H54 (cell line): ENCODE data around the gene FBLN2.

ENCODE experiments used
- DNase-seq: peaks from one replicate; pipeline ENCODE4 v3.0.0; 2011; ENCODE audit warnings: low spot score, mixed read lengths; ENCODE audit not compliant: insufficient read length
- FAIRE-seq: peaks from 3 replicates; lab custom pipeline; 2011; peaks lifted over from hg19 to GRCh38; lab: Jason Lieb, UNC
- POLR2A ChIP-seq: IDR thresholded peaks from 2 replicates; pipeline ENCODE4 v1.6.1; 2011; ENCODE audit warnings: low read depth, mild to moderate bottlenecking, low read length

FBLN2 gene

DNA sequence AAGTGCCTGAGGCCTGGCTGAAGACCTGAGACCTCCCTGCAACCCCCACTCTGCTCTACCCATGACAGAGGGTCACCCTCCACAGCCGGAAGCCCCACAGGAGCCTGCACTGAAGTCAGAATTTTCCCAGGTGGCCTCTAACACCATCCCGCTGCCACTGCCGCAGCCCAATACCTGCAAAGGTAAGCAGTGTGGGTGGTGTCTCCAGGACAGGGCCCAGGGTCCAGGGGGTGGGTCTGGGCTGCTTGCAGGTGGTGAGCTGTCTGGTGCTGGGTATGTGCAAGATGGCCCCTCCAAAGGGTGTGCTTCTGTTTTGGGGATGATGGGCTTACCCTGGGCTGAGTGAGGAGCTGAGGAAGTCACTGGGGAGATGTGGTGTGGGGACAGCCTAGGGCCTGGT lies 69.9 kb downstream of the FBLN2 start:
- FAIRE-seq (no peak), DNase-seq (no peak)
- no peak for TF ChIP-seq POLR2A

DNA sequence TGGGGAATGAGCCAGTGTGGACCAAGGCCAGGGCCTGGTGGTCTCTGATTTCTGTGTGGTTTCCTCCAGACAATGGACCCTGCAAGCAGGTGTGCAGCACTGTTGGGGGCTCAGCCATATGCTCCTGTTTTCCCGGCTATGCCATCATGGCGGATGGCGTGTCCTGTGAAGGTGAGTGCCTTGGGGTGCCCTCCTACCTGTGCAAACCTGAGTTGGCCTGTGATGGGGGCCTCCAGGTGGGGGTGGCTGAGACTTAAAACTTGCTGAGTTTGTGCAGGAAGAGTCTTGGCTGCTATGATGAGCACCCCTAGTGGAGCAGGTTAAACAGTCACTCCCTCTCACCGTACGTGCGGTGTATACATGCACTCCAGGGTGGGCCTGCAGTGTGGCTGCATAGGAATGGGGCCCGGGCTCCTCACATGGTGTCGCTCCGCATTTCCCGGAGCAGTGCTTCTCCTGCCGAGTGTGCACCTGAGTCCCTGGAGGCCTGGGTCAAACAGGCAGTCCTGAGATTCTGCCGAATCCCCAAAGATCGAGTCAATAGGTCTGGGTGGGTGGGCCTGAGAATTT lies 70.8 kb downstream of the FBLN2 start:
- FAIRE-seq: no peak
- no peak for DNase-seq
- TF ChIP-seq POLR2A: no peak

DNA sequence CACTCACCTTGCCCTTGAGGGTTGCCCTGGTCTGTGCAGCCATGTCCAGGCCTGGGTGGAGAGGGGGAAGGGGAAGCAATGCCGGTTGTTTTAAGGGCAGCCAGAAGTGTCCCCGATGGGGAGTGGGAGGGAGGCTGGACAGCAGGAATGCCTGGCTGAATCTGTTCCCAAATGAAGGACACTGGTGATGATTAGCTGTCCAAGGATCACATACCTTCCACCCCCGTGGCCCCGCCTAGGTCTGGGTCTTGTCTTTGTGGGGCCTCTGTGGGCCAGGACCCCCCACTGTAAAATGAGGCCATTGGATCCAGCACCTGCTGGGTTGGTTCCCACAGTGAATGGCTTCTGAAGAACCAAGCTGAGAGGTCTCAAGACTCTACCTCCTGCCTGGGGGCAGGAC lies 71.4 kb downstream of the FBLN2 start:
- no peak for TF ChIP-seq POLR2A
- FAIRE-seq (no peak), DNase-seq (no peak)

DNA sequence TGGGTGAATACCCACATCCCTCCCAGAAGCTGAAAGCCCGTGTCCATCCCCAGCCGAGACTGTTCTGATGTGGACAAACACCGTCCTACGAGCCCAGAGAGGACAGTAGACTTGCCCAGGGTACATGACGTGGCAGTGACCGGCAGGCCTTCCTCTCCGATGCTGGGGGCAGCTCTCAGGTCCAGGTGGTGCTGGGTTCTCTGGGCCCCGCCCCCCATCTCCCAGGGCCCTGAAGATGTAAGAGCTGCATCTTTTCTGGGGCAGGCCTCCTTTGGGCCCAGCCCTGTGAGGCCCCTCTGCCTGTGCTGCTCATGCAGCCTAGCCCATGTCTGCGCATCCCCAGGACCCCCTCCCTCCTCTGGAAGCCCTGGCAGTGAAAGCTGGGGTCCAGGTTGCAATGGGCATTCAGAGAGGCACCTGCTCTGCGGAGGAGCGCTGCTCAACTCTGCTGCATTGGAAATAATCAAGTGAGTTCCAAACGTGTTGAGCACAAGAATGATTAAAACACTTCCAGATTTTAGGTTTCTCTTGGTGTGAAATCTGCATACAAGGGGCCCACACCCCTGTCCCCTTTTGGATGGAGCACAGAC lies 71.9 kb downstream of the FBLN2 start:
- no peak for FAIRE-seq
- TF ChIP-seq POLR2A: no peak

DNA sequence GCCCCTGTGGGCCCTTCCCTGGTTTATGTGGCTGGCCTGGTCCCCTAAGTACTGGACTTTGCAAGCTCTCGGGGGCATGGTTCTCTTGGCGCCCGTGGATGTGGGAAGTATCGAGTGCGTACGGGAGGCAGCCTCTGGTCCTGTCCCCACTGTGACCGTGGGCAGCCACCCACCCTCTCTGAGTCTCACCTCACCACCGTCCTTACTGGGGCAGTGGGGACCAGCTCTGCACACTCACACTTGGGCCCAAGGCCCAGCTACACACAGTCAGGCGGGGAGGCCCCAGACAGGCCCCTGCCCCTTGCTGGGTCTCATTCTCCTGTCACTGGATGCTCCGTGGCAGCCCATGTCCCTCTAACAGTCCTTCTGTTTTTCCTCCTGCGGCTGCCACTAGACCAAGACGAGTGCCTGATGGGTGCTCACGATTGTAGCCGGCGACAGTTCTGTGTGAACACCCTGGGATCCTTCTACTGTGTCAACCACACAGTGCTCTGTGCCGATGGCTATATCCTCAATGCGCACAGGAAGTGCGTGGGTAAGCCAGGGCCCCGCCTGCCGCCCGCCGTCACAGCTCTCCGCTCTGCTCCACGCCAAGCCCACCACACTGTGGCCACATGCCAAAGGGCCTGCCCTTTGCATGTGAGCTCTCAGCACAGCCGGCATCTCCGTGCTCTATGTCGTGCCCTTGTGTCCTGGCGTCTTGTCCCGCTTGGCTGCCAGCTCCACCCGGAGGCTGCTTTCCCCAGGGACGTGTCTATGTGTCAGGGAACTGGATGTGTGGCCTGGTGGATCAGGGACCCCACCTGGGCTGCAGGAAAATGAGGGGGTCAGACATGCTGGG lies 72.7 kb downstream of the FBLN2 start:
- no peak for TF ChIP-seq POLR2A

More for the DNA sequence above, 71.9 kb downstream of the FBLN2 start:
- no peak for DNase-seq

DNA sequence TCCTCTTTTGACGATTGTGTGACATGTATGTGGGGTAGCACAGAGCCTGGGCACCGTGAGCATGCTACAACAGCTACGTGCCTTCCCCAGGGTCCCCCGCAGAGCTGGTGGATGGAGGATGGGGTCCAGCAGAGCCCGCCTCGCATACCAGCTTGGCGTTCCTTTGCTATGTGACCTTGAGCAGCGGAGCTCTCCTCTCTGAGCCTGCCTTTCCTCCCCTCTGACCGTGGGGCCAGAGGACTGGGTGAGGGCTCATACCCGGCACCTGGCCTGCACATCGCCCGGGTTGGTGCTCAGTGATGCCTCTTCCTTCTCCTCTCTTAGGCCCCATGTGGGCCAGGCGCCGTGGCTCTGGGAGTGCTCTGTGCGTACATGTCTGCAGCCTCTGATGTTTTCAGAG lies 73.4 kb downstream of the FBLN2 start:
- FAIRE-seq (no peak), DNase-seq (no peak)
- TF ChIP-seq POLR2A: no peak

More for the DNA sequence above, 72.7 kb downstream of the FBLN2 start:
- DNase-seq (no peak), FAIRE-seq (no peak)

DNA sequence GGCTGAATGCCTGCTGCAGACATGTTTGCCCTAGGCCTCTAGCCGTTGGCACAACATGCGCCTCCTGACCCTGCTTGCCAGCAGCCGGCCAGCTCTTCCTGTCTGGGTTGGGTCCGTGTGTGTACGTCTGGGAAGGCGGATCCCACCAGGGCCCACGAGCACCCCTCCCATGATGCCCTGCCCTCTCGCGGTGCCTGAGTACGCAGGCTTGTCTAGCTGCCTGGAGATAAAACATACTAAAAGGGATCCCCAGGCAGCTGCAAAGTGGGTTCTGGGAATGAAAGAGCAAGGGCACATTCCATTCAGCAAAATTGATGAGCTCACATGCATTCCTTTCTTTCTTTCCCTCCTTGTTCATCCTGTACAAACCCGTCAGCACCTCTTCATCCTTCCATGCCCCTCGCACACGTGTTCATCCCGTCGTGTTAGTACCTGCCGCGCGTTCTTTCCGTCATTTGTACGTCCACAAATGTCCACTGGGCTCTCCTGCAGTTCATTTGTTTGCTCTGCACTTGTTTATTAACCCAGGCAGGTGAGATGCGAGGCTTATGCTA lies 74.3 kb downstream of the FBLN2 start:
- no peak for DNase-seq
- no peak for TF ChIP-seq POLR2A
- FAIRE-seq: no peak

DNA sequence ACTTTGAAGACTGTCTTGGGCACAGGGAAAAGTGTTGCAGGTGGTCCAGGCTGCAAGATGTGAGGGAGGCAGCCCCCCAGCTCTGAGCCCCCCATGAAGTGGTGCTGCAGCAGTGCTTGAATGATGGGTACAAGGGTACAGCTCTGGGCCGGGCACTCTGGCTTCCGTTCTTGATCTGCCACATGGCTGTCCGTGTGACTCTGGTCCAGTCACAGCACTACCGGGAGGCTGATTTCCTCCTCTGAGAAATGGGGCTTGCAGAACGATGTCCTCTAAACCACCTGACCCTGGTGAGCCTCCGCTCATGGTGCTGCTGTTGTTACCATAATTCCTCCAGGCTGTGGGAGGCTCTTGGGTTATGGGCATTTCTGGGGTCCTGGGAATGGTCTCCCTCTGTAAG lies 75.1 kb downstream of the FBLN2 start:
- FAIRE-seq (no peak), DNase-seq (no peak)
- TF ChIP-seq POLR2A: no peak

DNA sequence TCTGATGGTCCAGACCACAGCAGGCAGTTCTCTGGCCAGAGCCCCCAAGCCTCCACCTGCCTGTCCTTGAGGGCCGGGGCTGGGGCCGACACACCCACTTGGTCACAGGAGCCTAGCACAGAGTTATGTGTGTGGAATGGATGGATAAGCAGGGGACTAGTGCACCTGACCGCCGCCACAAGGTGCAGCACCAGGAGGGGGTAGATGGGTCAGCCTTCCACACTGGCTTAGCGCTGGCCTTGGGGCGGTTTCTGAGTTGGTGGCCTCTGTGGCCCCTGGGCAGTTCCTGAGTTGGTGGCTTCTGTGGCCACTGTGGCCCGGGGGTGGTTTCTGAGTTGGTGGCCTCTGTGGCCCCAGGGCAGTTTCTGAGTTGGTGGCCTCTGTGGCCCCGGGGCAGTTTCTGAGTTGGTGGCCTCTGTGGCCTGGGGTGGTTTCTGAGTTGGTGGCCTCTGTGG lies 75.8 kb downstream of the FBLN2 start:
- DNase-seq (no peak), FAIRE-seq (no peak)
- no peak for TF ChIP-seq POLR2A

DNA sequence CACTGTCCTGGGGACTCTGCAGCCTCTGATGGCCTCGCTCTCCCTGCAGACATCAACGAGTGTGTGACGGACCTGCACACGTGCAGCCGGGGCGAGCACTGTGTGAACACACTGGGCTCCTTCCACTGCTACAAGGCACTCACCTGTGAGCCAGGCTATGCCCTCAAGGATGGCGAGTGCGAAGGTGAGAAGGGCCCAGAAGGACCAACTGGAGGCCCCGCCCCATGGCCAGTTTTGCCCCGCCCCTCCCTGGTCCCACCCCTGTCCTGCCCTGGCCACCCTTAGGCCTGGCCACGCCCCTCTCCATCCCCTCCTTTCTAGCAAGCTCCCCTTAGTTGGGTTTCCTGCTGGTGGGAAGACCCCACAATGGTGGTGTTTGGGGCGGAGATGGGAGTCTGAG lies 77.5 kb downstream of the FBLN2 start:
- FAIRE-seq: no peak
- no peak for DNase-seq
- no peak for TF ChIP-seq POLR2A

DNA sequence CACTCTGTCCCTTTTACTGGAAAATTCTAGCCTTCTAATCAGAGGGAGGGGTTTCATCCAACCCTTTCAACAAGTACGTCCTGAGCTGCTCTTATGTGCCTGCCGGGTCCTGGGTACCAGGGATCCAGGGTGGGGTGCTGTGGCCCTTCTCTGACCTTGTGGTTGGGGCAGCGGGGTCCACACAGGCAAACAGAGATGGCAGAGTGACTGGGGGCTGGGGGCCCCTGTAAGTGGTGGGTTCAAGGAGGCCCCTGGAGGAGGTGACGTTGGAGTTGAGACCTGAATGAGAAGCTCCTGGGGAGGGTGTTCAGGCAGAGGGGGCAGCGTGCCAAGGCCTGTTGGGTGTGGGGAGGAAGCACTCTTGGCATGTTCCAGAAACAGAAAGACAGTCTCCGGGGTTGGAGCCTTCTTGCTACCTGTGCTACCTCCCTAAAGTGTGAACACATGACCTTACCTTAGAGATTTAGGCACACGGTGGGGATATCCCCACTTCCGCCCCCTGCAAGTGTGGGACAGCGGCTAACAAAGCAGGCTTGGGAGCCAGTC lies 78.1 kb downstream of the FBLN2 start:
- FAIRE-seq (no peak), DNase-seq (no peak)
- no peak for TF ChIP-seq POLR2A

DNA sequence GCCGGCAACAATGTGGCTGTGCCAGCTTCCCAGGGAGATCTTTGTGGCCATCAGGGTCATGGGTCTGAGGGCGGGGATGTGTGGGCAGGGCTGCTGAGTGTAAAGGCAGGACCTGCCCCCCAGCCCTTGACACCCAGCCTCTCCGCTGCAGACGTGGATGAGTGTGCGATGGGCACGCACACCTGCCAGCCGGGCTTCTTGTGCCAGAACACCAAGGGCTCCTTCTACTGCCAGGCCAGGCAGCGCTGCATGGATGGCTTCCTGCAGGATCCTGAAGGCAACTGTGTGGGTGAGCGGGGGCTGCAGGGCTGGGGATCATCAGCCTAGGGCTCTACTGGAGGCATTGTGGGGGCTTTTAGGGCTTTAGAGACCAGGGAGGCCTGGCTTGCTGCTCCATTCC lies 78.8 kb downstream of the FBLN2 start:
- DNase-seq: no peak
- TF ChIP-seq POLR2A: no peak
- no peak for FAIRE-seq

DNA sequence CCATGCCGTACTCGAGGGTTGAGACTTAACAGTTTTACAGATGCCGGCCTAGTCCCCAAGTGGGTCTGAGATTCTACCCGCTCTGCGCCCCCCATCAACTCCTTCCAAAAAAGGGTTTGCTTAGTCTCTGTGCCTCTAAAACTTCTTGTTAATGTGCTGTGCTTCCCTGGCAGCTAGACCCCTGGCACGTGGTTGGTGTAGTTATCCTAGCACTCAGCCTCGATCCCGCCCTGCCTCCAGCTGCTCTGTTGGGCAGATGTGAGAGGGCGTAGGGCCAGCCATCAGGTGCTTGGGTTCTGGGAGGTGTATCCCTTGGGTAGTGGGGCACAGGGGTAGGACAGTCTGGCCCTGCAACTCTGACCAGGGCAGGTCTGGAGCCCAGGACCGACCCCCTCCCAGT lies 79.5 kb downstream of the FBLN2 start:
- no peak for TF ChIP-seq POLR2A
- FAIRE-seq: no peak

More for the DNA sequence above, 79.5 kb downstream of the FBLN2 start:
- DNase-seq: no peak
